Body of pancreas (tissue), 4 donors: ENCODE results near the gene UNC80.

Experiments
- CTCF ChIP-seq, 7 experiments: fragments of 450-650 bp in 4 of 7; fragments of 200-600 bp in 3 of 7; sonication (generic) in 3 of 7; IDR thresholded peaks; one replicate each; pipeline ENCODE4 v1.5.1; 2016 to 2019; ENCODE audit warnings: antibody characterized with exemption in 7 of 7
- POLR2A ChIP-seq, 3 donors: fragments of 450-650 bp; IDR thresholded peaks; one replicate each; pipeline ENCODE4 v1.6.1; 2016; ENCODE audit warnings: antibody characterized with exemption in 3 of 3, mild to moderate bottlenecking in 2 of 3

GRCh38 chr2:209818939-209819338 lies 47.3 kb downstream of the UNC80 start:
- TF ChIP-seq CTCF (IDR thresholded peaks at IDR 0.05) (no peak), POLR2A (IDR thresholded peaks at IDR 0.05) (no peak)
